COLO829 (cell line): ENCODE measurements around the gene RHOBTB3.
A peak's percentile ranks its signal among the peaks of the same experiment; 100 is the strongest.
"Not testable (repeated sequence)": the region's sequence is repeated elsewhere in the genome, so short reads cannot be mapped to it uniquely, and the experiment has no call there.

Experiments
- DNase-seq: peaks from one replicate; pipeline ENCODE4 v3.0.0; 2012; ENCODE audit warnings: low spot score

Gene RHOBTB3, protein sequence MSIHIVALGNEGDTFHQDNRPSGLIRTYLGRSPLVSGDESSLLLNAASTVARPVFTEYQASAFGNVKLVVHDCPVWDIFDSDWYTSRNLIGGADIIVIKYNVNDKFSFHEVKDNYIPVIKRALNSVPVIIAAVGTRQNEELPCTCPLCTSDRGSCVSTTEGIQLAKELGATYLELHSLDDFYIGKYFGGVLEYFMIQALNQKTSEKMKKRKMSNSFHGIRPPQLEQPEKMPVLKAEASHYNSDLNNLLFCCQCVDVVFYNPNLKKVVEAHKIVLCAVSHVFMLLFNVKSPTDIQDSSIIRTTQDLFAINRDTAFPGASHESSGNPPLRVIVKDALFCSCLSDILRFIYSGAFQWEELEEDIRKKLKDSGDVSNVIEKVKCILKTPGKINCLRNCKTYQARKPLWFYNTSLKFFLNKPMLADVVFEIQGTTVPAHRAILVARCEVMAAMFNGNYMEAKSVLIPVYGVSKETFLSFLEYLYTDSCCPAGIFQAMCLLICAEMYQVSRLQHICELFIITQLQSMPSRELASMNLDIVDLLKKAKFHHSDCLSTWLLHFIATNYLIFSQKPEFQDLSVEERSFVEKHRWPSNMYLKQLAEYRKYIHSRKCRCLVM

DNA sequence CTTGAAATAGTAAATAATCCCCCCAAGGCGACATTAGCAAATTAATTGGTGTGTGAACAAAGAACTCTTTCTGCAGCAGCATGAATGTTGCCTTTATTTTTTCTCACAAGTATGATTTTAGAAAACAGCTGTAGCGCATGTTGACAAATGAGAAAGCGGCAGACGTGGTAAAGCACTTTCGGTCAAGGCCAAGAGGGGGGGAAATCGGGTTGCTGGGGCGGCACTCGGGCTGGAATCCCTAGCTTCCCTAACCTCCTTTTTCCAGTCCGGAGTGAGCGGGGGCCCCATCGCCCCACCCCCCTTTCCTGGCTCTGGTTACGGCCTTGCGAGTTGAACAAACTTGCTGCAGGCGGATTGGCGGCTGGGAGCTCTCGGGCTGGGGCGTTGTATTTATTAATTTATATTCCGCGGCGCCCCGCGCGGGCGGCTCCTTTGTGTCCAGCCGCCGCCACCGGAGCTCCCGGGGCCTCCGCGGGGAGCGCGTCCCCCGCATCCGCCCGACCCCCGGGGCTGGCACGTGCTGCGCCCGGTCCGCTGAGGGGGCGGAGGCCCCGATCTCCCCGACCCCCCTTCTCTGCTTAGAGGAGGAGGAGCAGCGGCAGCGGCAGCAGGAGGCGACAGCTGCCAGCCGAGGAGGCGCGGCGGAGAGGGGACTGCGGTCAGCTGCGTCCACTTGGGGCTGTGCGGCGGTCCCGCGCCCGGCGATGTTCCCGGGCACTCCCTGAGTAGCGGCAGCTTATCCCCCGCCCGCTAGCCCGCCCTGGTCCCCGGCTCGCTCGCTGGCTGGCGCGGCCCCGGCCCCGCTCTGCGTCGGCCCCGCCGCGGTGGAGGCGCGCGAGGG lies at the start of gene RHOBTB3:
Gene RHOBTB3 (plus strand): TSS at position 607 of the 841 bp plus-strand sequence. CDS start 347 bp downstream, outside the sequence.
- peak; percentile 52 for DNase-seq

DNA sequence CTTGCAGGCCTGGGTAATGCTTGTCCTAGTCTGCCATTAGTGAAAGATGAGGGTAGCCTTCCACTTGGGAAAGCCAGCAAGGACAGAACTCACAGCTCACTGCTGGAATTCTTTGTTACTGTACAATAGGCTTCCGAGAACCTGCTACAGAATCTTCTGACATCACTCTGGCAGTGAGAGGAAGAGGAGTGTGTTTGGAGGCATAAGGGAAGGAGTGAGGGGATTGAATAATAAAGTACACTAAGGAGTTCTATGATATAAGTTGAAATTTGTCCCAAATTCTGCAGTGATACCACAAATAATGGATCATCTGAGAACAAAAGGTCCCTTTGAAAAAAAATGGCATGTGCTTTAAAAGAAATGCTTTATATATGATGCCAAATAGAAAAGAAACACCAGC lies 48.2 kb upstream of the RHOBTB3 start, which contains the start of gene SPATA9:
Gene SPATA9 (minus strand): TSS at position 101 of the 400 bp plus-strand sequence. CDS start 137 bp downstream, outside the sequence.
- DNase-seq: peak; percentile 8

DNA sequence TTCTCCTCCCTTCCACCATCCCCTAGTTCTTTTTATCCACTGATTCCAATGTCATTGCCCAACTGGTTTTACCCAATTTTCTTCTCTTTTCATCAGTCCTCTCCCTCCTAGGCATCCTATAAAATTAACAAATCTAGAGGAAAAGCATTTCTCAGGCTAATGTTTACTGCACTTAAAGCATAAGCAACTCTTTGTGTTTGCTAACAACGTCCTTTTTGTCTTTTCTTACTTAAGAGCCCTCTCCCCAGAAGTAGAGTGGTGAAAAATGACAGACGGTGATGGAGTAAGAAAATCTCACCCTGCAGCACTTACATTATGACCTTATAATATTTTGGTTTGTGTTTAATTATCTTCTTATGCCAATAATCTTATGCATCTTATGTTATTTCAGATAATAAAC lies 46.8 kb upstream of the RHOBTB3 start:
- peak; percentile 46 for DNase-seq

DNA sequence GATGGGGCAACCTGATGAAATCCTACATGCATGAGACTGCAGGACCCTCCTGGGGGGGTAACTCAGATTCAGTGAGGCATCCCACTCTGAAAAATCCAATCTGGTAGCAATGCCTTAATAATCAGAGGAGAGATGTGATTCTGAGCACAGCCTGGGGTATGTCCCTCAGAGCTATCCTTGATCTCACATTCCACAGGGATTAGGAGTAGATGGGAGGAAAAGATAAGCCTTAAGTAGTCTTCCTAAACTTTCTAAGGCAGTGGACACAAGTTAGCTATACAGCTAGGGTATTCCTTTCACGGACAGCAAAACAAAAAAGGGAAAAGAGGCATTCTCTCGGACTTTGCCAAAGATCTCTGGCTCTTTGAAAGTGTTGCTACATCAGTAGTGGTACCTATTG lies 44.5 kb upstream of the RHOBTB3 start:
- DNase-seq: no peak

DNA sequence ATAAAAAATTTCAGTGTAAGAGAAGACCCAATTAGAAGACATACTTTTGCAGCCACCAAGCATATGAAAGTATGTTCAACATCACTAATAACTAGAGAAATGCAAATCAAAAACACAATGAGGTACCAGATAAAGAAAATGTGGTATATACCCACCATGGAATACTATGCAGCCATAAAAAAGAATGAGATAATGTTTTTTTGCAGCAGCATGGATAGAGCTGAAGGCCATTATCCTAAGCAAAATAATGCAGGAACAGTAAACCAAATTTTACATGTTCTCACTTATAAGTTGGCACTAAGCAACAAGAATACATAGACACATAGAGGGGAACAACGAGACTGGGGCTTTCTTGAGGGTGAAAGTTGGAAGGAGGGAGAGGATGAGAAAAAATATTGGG lies 41.5 kb upstream of the RHOBTB3 start:
- DNase-seq: no peak

DNA sequence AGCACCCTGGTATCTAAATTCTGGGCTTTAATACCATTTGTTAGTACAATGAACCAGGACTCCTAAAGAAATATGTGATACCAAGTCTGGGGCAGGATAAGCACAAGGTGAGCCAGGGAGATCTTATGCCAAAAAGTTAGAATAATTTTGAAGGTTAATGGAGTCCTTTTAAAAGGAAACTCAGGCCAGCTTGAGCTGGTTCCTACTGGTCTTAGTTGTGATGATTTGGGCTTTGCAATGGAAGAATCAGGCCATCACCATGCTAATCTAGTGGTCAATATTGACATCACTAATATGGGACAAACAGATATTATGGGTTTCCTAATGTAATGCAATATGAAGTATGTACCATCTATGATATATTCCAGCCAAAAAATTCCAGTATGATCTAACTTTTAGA lies 40.8 kb upstream of the RHOBTB3 start:
- no peak for DNase-seq

DNA sequence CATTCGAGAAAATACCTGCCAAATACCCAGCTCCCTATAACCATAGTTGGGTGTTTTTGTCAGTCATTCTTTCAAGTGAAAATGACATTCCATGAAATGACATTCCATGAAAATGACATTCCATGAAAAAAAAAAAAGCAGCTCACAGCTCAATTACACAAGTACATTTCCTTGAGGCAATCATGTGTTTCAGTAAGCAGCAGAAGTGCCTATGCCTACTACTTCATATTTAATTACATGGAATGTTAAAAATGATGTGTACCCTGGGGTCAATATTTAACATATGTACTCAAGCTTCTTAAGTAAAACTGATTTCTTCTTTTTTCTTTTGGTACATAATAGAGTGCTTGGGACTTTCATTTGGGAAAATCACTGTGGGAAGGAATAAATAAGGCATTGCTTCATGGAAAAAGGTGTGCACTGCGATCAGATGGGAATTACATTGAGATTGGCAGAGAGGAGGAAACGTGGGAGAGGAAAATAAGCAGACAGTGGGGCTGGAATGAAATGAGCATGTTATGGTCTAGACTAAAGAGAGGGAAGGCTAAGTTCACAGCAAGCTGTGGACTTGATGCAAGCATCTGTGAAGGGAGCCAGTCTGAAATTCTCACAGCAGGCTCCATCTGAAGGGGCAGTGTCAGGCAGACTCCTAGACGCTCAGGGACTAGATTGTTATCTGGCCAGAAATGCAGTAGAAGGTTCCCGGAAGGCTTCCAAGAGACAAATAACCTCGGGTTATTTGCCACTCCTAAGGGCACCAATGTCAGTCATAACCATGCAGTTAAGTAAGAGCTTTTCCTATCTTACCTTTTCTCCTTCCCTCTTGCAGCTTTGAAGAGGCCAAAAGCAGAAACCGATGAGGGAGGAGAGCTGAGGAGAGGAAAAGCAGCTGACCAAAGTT lies 33.1 kb upstream of the RHOBTB3 start:
- DNase-seq: no peak

DNA sequence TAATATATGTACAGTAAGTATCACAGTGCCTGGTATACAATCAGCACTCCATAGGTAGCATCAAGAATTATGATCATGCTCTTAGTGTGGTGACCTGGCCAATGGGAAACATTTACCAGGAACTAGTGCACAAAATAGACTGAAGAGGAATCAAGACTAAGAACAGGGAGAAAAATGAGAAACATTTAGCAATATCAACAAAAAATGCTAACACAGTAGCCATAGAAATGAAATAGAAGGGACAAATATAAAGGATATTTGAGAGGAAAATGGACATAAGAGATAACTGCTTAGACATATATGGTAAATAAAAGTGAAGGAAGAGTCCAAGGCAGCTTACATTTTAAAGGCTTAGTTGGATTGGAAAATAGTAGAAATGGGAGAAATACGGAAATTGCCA lies 31.8 kb upstream of the RHOBTB3 start:
- DNase-seq: no peak

DNA sequence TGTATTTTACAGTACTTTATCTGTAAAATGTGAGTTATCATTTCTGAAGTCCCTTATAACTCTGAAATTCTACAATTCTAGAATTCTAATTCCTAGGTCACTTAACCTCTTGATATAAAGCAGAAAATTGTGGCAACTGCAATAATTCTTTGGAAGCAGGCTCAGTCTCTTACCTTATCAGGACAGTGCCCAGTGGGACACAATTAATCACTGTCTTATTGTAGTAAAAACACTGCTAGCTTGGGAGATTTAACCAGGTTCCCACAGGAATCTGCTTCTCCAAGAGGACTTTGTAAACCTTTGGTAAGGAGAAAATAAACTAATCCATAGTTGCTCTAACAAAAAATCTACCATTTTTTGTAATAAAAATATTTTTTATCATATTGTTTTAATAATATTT lies 30.1 kb upstream of the RHOBTB3 start:
- DNase-seq: no peak

DNA sequence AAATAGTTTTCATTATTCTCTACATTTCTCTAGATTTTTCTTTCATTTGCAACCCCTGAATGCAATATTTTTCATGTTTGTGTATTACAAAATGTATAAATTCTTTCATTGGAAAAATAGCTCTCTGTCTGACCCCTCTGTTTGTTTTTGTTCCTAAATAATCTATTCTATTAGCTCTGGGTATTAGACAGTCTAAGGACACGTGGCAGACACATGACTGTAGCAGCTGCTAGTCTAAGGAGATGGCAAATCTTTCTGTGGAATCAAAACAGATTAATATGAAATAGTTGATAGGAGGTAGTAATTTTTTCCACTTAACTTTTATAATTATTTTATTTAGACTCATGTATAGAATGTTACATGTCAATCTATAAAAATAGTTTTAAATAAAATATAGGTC lies 27.0 kb upstream of the RHOBTB3 start:
- DNase-seq: no peak

DNA sequence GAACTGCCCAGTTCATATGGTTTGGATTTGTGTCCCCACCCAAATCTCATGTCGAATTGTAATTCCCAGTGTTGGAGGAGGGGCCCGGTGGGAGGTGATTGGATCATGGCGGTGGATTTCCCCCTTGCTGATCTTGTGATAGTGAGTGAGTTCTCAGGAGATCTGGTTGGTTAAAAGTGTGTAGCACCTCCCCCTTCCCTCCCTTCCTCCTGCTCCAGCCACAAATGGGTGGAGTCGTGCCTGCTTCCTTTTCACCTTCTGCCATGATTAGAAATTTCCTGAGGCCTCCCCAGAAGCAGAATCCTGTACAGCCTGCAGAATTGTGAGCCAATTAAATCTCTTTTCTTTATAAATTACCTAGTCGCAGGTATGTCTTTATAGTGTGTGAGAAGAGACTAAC lies 24.9 kb upstream of the RHOBTB3 start:
- not testable (repeated sequence) for DNase-seq

DNA sequence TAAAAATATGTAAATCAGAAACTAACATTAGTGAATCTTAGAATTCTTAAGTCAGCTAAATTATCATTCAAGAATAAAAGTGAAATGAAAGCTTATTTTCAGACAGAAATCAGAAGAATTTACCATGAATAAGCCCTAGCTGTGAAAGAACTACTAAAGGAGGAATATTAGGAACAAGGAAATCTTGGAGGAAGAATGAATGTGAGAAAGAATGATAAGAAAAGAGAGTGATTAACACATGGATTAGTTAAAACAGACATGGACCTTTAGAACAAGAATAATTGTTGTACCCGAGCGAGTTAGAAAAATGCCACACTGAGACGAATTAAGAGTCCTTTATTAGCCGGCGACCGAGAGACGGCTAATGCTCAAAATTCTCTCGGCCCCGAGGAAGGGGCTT lies 24.1 kb upstream of the RHOBTB3 start:
- no peak for DNase-seq

DNA sequence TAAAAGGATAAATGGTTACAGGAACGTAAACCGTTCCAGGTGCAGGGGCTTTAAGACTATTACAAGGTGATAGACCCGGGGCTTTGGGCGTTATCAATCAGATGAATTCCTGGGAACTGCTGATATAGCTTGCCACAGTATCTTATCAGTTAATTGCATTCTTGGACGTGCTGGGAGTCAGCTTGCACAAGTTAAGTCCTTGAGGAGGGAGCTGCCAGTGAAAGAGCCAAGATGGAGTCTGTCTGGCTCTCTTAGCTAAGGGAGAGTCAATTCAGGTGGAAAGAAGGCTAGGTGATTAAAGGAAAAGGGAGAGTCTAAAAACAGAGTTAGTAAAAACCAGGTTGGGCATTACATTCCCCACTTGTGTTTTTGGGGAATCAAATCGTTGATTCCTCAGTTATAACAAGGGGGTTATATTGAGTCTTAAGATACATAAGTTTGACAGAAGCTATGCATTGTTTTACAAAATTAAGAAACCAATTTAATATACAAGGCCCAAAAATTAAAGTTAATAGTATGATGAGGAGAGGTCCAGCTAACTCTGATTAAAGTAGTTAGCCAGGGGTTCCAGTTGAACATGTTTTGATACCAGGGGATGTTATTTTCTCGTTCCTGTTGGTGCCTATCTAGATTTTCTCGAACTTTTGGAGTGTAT lies 23.5 kb upstream of the RHOBTB3 start:
- DNase-seq: not testable (repeated sequence)

DNA sequence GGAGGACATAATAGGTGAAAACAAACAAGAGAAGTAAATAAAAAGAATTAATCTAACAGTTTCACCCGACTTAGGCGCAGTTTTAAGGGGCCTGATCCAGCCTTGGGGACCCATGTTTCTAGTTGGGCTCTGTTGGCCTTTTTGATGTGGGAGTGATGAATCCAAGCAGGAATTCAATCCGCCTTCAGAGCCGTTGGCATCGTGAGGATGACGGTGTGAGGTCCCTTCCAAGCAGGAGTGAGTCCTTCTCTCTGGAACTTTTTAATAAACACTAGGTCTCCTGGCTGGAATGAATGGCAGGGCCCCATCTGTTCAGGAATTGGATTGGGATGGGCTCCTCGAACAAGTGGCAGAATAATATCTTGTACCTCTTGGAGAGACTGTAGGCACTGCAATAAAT lies 22.3 kb upstream of the RHOBTB3 start:
- no peak for DNase-seq

DNA sequence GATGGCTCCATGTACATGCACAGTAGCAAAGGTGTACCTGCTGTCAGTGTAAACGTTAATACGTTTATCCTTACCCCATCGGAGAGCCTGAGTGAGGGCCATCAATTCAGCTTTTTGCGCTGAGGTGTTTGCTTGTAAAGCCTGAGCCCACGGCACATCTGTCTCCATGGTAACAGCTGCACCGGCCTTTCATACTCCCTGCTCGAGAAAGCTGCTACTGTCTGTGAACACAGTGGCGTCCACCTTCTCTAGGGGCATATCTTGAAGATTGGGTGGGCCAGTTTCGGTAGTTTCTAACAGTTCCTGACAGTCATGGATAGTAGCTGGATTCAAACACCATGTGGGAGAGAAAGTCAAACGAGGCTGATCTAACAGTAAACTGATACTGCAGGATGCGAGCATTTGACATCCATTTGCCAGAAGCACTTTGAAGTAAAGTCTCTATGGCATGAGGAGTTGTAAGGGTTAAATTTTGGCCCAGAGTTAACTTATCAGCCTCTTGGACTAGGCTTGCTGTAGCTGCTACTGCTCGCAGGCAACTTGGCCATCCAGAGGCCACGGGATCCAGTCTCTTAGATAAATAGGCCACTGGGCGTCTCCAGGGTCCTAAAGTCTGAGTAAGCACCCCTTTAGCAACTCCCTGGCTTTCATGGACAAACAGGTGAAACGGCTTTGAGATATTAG lies 21.0 kb upstream of the RHOBTB3 start:
- DNase-seq: no peak

DNA sequence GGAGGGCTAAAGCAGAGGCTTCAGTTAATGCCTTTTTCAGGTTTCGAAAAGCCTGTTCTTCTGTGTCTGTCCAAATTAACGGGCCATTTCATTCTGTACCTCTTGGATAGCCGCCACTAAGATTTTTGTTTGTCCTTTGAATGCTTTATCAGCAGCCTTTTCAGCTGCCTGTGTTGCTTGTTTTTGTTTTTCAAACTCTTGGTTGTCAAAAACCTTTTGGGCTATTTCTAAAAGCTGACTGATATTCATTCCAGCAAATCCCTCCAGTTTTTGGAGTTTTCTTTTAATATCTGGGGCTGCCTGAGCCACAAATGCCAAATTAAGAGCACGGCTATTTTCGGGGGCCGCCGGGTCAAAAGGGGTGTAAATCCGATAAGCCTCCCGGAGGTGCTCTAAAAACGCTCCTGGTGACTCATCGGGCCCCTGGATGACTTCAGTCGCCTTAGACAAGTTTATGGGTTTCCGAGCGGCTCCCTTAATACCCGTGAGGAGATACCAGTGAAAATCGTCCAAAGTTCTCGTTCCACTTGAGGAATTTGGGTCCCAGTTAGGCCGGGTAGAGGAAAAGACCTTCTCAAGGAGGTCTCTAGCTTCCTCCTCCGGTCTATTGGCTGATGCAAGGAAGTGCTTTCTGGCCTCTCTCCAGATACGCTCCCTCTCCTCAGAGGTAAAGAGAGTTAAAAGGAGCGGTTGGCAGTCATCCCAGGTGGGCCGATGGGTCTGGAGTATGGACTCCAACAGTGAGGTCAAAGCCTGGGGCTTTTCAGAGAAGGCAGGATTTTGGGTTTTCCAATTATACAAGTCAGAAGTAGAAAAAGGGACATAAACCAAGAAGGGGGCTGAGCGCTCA lies 20.3 kb upstream of the RHOBTB3 start:
- not testable (repeated sequence) for DNase-seq

DNA sequence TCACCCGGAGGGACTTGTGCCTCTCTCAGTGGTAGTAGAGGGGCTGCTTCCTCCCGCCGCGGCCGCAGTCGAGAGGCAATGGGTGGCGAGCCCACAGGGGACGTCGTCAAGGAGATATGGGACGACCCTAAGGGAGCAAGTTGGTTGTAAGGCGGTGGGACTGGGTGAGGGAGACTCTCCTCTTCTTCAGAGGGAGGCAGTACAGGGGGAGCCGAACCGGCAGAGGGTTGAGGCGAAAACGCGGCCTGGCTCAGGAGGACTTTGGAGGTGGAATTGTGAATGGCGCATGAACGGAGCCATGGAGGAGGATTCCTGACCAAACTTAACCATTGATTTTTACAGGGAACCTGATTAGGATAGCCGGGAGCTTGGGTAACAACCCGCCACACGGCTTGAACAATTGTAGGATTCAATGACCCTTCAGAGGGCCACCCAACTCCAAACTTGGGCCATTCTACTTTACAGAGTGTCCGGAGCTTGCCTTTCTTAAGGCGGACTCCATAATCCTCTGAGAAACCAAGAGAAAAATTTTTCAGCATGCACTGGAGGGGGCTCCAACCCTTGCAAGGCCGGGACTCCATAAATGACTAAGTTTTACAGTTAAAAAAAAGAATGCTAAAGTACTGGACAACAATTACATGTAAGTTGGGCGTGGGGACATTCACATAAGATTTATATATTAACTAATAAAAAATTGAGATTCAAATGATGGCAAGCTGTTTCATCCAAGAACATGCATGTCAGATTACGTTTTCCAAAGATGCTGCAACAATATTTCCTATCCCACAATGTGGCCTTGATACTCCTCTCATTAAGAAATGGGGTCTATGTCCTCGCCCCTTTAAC lies 19.4 kb upstream of the RHOBTB3 start:
- DNase-seq: no peak

DNA sequence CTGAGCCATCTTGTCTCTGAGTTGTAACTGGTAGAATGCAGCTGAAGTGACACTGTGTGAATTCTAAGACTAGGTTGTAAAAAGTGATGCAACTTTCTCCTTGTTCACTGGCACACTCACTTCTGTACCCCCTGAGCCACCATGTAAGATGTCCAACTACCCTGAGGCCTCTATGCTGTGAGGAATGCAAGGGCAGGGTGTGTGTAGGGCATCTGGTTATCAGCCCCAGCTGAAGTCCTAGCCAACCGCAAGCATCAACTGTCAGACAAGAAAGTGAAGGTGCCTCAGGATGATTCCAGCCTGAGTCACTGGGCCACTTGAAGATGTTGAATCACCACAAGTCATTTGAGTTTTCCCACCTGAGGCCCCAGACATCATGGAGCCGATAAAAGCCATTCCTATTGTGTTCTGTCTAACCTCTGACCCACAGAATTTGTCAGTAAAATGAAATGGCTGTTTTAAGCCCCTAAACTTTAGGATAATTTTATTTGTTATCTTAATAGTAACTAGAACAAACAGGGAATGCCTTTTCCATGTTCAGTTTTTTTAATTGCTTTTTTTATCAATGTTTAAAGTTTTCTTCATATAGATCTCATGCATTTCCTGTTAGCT lies 18.7 kb upstream of the RHOBTB3 start:
- DNase-seq: peak; percentile 23
